Sciatic nerve (tissue), 2 donors: ENCODE results near the gene NIP7. TPM values are rescaled to one million over a fixed set of nuclear protein-coding genes. Genes with fewer than 3 reads are reported as not detected.
"Not testable (repeated sequence)": the region's sequence is repeated elsewhere in the genome, so short reads cannot be mapped to it uniquely, and the experiment has no call there.

Experiments used
- ATAC-seq: fragments of 200-7000 bp; cut with Tn5 transposase; one replicate; pipeline ENCODE4 v1.9.1; 2020; ENCODE audit warnings: mild to moderate bottlenecking, moderate library complexity
- DNase-seq: peaks from one replicate; pipeline ENCODE4 v3.0.0-alpha.2; 2020; ENCODE audit warnings: low spot score
- intact Hi-C: fragments of 100-400 bp; cut with DNase I; formaldehyde crosslinking; loops from one replicate; pipeline ENCODE4 v1.14.2; 2022
- total RNA-seq: library from RNA; stranded (reverse); fragmentation: NEBNext Ultra II Directional; extraction: Animal tissue kit (Norgen Biotek cat#: 25700); gene quantifications from one replicate; pipeline ENCODE4 v1.2.1, GENCODE V29; 2021
- donor health status: DM: no; HTN: no; CAD: no.
- donor health status: DM: no; HTN: no; CAD: no.

The NIP7 gene
- total RNA-seq, 1 donor from 2014 or later: 10.5 TPM

DNA sequence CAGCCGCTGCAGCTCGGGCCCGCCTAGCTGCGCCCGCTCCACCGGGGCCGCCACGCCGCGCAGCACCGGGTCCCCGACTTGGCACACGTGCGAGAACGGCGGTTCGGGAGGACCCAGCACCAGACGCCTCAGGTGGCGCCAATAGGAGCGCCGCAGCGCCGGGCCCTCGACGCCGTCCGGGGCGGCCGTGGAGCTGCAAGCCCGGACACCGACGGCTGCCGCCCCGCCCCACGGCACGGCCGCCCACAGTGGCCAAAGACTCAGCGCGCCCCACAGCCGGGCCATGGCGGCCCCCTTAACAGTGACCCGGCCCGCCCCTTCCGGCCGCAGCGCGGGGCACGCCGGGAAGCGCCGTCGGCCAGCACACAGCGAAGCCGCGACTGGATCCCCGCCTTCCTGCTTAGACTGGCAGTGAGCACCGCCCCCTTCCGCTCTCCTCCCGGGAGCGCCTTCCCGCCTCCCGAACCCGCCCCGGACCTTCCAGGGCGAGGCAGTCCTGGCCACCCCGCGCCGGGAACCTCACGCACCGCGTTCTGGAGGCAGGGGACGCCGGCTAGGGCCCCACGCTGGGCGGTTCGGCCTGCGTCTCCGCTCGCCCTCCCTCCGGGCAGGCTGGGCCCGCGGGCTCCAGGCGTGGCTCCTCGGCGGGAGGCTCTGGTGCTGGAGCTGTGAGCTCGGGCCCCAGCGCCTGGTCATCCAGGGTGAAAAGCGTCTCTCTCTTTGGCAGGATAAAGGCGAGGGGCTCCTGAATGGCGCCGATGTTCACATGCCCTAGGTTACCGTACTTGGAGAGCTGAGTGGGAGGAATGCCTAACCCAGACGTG is 9.1 kb upstream of the NIP7 start, which contains the start of gene PDF:
PDF (minus strand) TSS at position 303 of the 824 bp plus-strand sequence; CDS start at position 285, 18 bp downstream.
- intact Hi-C loops: no loop called here
- DNase-seq (peak; percentile 96), ATAC-seq (peak; percentile 99)

DNA sequence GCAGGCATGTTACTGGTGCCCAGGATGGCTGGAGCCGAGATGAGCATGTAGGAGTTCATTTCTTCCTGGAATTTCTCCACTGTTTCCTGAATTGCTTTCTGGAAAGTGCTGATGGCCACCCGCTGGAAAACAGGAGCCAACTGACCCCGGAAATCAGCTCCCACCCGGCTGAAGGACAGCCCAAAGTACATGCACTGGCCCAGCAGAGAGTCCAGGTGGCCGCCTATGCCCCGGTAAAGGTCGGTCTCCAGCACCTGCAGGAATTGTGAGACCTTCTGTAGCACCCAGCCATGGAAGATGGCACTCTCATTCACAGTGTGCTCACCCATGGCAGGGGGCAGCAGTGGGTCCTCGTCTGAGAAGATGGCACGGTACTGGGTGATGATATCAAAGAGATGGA is 4.9 kb upstream of the NIP7 start:
- intact Hi-C loops: no loop called here
- DNase-seq: peak; percentile 22
- no peak for ATAC-seq

DNA sequence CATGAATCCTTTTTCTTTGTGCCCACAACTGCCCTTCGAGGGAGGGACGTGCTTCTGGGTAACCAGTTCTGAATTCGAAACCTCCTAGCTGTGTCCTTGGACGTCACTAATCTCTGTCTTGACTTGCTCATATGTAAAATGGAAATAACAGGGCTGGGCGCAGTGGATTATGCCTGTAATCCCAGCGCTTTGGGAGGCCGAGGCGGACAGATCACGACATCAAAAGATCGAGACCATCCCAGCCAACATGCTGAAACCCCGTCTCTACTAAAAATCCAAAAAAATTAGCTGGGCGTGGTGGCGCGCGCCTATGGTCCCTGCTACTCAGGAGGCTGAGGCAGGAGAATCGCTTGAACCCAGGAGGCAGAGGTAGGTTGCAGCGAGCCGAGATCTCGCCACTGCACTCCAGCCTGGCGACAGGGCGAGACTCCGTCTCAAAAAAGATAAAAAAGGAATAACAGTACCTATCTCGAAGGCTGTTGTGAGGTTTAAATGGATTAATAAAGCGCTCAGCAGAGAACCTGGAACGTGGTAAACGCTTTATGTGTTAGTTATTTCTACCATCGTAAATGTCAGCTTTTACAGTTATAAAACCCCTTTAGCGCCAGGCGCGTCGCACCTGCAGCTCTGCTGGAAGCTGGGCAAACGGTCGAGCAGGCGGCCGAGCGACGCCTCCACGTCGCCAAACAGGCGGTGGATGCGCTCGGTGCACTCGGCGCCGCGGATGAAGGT is 849 bp upstream of the NIP7 start:
- DNase-seq (no peak), ATAC-seq (no peak)
- intact Hi-C loops: no loop called here

DNA sequence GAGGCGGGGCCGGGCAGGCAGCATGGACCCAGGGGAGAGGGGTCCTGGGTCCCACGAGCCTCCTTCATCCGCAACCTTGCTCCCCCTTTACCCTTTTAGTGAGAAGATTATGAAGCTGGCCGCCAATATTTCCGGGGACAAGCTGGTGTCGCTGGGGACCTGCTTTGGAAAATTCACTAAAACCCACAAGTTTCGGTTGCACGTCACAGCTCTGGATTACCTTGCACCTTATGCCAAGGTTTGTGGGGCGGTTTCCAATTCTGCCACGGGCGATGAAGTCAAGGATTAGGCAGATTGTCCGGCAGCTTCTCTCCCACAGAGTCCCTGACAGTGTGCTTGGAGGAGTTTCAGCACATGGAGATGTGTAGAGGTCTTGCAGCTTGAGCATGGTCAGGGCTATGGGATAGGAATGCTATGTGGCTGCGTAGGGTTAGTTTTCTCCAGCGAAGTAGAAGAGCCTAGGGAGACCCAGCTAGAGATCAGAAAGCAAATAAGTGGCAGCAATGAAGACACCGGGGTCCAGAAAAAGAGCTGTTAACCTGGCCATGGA is 598 bp downstream of the NIP7 start:
- ATAC-seq (no peak), DNase-seq (no peak)
- intact Hi-C loops: no loop called here

DNA sequence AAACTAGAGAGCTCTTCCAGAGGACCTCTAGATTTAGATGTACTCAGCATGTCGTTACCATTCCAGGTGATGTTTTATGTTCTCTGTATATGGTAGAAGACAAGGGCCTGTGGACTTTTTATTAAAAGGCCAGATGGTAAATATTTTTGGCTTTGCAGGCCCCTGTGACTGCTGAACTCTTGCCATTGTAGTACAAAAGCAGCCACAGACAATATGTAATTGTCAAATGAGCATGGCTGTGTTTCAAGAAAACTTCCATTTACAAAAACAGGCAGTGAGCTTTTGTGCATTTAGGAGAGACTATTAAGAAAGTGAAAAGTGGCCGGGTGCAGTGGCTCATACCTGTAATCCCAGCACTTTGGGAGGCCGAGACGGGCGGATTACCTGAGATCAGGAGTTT is 4.6 kb downstream of the NIP7 start:
- ATAC-seq (no peak), DNase-seq (no peak)
- intact Hi-C loops: no loop called here

DNA sequence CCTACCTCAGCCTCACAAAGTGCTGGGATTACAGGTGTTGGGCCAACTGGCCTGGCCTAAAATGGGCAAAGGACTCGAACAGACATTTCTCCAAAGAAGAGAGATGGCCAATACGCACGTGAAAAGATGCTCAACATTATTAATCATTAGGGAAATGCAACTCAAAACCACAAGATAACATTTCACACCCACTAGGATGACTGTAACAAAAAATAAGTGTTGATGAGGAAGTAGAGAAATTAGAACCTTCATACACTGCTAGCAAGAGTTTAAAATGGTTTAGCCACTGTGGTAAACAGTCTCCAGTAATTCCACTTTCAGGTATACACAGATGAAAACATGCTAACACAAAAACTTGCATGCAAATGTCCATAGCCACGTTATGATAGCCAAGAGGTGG is 6.4 kb downstream of the NIP7 start:
- intact Hi-C loops: no loop called here
- DNase-seq (no peak), ATAC-seq (no peak)

DNA sequence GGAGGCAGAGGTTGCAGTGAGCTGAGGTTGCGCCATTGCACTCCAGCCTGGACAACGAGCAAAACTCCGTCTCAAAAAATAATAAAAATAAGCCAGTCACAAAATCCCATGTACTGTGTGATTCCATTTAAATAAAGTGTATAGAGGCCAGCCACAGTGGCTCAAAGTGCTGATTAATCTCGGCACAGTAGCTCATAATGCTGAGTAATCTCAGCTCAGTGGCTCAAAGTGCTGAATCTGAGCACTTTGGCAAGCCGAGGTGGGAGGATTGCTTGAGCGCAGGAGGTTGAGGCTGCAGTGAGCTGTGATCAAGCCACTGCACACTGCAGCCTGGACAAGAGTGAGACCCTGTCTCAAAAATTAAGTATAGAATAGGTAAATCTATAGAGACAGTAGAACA is 7.1 kb downstream of the NIP7 start:
- no peak for DNase-seq
- ATAC-seq: no peak
- intact Hi-C loops: no loop called here

DNA sequence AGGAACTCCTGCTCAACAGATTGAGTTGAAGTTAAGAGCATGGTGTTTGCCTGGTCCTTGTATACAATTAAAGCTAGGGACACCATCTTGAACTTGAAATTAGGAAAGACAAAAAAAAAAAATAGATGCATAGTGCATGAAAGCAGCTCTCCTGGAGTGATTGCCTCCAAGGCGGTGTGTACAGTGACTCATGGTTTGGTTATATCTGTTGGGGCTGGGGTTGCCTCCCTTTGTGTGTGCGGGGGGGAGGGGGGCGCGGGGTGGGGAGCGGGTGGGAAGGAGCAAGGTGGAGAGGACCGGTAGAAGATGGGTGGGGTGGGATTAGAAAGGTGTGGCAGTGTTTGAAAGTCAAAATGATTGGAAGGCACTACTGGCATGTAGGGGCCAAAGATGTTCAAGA is 8.7 kb downstream of the NIP7 start:
- no peak for ATAC-seq
- intact Hi-C loops: no loop called here
- DNase-seq: no peak

DNA sequence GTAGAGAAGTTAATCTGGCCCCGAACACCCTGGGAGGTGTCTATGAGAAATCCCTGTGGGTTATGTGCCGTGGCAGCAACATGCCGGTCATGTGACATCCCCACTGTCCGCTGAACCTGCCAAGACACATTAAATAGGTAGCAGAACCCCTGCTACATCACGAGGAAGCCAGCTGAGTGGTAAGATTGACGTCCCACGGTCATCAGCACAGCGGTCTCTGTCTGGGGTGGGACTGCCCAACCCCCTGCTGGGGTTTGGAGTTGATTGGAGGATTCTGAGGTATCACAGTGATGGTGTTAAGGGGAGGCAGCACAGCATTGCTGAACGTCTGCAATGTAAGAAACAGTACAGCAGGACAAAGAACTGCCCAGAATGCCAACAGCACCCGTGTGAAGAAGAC is 10.0 kb downstream of the NIP7 start:
- no peak for ATAC-seq
- intact Hi-C loops: no loop called here
- no peak for DNase-seq

DNA sequence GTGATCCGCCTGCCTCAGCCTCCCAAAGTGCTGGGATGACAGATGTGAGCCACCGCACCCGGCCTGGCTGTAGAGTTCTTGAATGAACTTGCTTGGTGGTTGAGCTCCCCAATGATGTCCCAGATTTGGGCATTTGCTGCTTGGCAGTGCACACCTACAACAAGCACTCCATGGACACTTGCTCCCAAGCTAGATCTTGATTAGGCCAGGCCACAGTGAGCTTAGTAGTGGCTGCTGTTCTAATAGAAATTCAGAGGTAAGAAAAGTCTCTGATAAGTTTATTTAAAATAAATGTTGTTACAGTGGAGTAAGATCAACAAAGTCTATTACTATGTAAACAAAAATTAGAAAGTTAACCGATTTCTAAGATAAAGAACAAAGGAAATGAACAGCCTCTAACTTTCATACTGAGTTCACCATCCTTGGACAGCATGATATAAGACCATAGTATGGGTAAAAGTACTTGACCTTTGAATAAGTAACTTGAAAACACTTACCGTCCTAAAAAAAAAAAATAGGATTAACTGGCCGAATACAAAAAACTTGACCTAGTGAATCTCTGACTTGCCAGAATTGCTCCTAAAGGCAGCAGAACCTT is 11.1 kb downstream of the NIP7 start:
- DNase-seq (no peak), ATAC-seq (no peak)
- intact Hi-C loops: no loop called here

DNA sequence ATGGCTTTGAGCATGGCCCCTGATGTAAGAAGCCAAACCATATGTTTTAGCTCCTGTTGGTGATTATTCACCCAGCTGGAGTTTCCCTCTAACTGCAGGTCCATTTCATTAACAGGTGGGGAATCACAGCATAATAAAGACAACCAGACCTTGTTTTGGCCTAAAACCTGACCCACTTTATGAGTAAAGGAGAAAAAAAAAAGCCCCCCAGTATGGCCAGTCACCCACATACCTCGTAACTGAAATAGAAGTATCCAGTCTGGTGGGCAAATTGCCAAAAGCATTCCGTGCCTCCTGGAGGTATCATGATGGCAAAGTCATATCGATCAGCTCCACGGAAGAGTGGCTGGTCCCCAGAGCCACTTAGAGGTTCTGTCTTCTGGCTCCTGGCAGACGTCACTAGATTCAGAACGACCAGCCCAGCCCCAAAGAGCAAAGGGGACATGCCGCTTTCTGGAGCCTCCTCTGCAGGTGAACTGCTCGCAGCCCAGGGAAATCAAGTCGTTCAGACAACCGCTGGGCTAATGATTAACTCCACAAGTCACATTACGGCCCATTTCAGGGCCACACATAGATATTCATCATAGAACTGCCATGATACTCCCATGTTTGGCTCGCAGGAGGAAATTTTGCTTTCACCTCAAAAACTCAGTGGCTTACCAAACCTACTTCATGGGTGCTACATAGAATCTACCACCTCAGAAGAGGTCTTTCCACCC is 11.9 kb downstream of the NIP7 start, which contains the start of gene TMED6:
TMED6 (minus strand) TSS at position 478 of the 719 bp plus-strand sequence; CDS start at position 445, 33 bp downstream.
- DNase-seq: no peak
- intact Hi-C loops: no loop called here
- ATAC-seq: no peak

DNA sequence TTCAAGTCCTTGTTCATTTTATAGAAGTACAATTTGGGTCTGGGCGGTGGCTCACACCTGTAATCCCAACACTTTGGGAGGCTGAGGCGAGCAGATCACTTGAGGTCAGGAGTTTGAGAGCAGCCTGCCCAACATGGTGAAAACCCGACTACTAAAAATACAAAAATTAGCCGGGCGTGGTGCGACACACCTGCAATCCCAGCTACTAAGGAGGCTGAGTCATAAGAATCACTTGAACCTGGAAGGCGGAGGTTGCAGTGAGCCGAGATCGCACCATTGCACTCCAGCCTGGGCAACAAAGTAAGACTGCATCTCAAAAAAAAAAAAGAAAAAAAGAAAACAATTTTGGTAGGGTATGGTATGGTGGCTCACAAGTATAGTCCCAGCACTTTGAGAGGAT is 20.5 kb downstream of the NIP7 start:
- DNase-seq, ATAC-seq, intact Hi-C loops: not testable (repeated sequence)

DNA sequence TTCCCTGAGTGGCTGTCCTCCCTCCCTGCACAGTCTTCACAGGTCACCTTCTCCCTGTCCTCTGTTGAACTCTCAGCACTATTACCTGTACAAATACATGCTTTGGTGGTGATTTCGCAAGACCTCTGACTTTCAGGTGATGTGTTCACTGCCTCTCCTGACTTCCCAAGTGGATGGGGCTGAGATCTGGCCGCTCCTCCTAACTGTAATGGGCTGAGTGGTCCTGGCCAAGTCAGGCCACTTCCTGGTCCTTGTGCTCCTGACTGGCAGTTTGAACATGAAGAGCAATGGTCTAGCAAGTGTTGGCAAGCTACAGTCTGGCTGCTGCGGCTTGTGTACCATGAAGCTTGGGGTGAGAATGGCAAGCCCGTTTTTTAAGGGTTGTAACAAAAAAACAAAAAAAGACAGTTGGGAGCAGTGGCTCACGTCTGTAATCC is 23.7 kb downstream of the NIP7 start:
- ATAC-seq (no peak), DNase-seq (no peak)
- intact Hi-C loops: no loop called here

DNA sequence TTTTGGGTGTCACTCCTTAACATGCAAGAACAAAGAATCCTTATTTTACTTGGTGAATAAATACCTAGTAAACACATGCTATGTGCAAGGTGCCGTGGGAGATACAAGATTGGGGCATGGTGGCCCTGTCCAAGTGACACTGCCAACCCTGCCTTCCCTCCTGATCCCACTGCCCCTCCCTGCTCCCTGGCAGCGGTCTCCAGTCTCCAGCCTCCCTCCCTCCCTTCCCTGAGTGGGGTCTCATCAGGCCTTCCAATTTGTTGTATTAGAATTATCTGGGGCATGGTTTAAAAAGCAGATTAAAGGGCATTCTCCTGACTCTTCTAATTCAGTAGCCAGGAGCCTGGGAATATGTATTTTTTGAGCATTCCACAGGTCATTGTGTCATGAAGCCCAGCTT is 24.5 kb downstream of the NIP7 start:
- ATAC-seq (no peak), DNase-seq (no peak)
- intact Hi-C loops: no loop called here

DNA sequence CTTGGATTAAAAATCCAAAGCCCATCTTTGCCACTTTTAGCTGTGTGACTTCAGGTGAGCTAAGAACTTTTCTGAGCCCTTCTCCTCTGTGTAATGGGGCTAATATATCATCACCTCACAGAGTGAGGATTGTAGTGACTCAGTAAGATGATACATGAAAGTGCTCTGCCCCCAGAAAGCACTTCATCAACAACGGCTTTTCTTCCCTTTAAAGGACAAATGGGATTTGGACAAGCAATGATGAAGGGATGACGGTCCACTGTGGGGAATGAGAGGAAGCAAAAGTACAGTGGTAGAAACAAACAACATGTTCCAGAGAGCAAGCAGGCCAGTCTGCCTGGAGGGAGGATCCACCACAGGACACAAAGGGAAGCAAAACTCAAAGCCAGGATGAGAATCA is 26.3 kb downstream of the NIP7 start:
- intact Hi-C loops: no loop called here
- DNase-seq: no peak

DNA sequence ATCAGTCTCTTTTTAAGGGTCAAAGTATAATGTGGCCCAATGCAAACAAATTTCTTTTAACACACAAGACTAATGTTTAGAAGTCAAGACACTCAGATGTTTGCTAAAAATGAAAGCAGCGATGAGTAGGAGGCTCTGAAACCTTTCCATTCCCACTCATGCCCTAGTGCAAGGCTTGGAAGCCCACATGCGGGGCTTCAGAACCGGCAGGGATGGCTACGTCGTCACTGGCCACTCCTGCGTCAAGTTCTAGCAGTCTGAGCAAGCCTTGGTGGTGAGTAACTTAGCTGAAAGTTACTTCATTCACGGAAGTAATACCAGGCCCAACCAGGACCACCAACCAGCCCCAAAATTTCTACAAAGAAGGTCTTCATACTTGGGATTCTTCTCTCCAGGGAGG is 26.9 kb downstream of the NIP7 start:
- no peak for DNase-seq
- no peak for ATAC-seq
- intact Hi-C loops: no loop called here

More for the DNA sequence above, 26.3 kb downstream of the NIP7 start:
- no peak for ATAC-seq

DNA sequence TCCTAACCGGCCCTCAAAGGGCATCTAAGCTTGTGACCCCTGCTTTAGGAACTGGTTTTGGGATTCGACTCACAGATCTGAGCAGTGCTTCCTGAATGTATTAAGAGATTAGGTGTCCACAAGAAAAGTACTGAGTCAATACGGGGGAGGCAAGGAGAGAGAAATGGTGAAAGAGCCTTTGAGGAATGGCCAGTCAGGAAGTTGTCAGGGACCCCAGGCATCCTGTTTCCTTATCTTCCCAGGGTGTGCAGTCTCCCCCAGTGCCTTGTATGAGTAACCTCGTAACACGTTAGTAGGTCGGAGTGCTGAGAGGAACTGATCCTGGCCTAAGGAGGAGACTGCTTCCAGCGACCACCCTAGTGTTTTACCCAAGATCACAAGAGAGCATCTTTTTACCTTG is 28.4 kb downstream of the NIP7 start:
- intact Hi-C loops: no loop called here
- DNase-seq (no peak), ATAC-seq (no peak)

DNA sequence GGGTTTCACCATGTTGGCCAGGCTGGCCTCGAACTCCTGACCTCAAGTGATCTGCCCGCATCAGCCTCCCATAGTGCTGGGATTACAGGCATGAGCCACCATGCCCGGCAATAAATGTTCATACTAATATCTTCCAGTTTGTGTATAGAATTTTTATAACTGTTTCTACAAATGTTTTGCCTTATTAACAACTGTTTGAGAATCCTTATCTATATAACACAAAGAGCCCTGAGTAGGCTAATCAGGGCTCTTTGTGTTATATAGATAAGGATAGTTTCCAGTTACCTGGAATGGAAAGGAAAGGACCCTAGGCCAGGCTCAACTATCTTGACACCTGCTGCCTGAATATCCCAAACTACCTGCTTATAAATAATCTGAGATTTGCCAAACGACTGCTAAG is 29.3 kb downstream of the NIP7 start:
- intact Hi-C loops: no loop called here
- no peak for DNase-seq
- ATAC-seq: no peak

DNA sequence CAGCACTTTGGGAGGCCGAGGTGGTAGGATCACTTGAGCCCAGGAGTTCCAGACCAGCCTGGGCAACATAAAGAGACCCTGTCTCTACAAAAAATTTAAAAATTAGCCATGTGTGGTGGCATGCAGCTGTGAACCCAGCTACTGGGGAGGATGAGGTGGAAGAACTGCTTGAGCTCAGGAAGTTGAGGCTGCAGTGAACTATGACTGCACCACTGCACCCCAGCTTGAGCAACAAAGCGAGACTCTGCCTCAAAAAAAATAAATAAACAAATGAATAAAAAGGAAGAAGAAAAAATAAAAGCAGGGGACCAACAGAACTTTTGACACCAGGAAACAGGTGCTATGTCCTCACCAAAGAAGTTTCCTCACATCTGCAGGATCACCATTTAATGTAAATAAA is 32.0 kb downstream of the NIP7 start:
- DNase-seq (no peak), ATAC-seq (no peak)
- intact Hi-C loops: no loop called here
